ENCODE measurements around the gene CFL1. TPM values are rescaled to one million over a fixed set of nuclear protein-coding genes. Genes with fewer than 3 reads are reported as not detected.
"Not testable (repeated sequence)": the region's sequence is repeated elsewhere in the genome, so short reads cannot be mapped to it uniquely, and the experiment has no call there.

Gene CFL1
- total RNA-seq, result 613 TPM

- peak; percentile 89 to 95 for DNase-seq (ENCODE audit: low spot score in 2 of 2)
- no peak for FAIRE-seq
These were observed at the start of gene CFL1 for GRCh38 chr11:65857853-65858680. Gene CFL1, minus strand, starts transcription at chr11:65858180. Its CDS starts 81 bp downstream, at chr11:65858099.

DNA sequence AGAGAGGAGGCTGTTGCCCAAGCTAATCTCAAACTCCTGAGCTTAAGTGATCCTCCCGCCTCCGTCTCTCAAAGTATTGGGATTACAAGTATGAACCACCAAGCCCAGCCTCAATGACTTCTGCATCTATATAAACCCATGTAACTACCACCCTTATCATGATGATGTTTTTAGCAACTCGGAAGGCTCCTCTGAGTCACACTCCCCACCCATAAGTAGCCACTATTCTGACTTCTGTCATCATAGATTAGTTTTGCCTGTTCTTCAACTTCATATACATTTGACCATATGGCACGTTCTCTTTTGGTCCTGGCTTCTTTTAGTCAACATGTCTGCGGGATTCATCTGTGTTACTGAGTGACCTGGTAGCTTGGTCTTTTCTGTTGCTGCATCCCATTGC, 48.6 kb upstream of the CFL1 start:
- FAIRE-seq (no peak), DNase-seq (ENCODE audit: low spot score in 2 of 2) (no peak)

GRCh38 chr11:65903715-65904114, 45.7 kb upstream of the CFL1 start:
- no peak for FAIRE-seq
- no peak for DNase-seq (ENCODE audit: low spot score in 2 of 2)

DNA sequence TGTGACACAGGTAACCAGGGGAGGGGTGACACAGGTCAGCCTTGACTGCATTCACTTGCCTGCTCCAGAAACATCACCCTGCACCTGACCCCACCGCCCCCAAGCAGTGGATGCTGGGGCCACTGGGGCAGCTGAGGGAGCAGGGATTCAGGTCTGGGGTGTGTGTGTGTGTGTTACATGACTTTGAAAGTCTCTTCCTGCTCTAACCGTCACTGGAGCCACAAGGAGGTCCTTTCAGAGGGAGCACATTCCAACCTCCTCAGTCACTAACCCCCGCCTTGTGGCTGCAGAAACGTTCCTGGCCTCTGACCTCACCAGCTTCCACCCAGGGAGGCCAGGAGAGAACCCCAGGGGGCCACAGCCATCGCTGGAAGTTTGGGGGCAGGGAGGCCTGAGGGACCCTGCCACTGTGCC, 45.1 kb upstream of the CFL1 start:
- DNase-seq (ENCODE audit: low spot score in 2 of 2) (no peak), FAIRE-seq (no peak)

- DNase-seq (ENCODE audit: low spot score in 2 of 2) (no peak), FAIRE-seq (no peak)
These were observed 42.9 kb upstream of the CFL1 start for GRCh38 chr11:65900899-65901180.

GRCh38 chr11:65900125-65900898, 42.3 kb upstream of the CFL1 start, which contains the start of gene FOSL1:
Gene FOSL1, minus strand, starts transcription at chr11:65900388. Its CDS starts 49 bp downstream, at chr11:65900339.
- peak; percentile 76 to 94 for DNase-seq (ENCODE audit: low spot score in 2 of 2)
- FAIRE-seq, result no peak

DNA sequence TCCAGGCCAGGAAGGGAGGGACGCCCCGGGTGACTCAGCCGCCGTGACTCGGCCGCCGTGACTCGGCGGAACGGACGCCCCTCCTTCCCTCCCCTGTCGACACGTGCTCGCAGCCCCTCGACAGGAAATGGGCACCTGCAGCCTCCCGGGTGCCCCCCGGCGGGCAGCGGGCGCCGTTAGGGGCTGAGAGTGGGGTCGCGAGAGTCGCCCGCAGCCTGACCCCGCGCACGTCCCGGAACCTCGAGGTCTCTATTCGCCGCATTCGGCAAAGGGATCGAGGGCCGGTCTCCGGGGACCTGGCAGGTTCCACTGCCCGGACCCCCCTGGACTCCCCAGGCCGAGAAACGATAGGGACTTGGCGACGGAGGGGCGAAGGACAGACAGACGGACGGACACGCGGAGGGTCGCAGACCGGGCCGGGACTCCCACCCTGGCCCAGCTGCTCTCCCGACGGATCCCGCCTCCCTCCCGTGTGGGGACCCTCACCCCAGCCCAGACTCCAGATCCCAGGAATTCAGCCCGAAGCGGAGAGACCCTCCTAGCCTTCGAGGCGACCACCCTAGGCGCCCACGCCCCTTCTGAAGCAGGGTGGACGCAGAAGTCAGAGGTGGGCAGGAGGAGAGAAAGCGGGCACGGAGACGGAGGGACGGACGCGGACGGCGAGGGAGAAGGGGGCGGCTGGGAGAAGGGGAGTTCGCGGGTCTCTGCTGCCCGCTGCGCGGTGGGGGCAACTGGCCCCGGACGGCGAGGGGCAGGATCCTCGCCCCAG, 41.6 kb upstream of the CFL1 start:
- peak in 1 of 2 donors; percentile 77 for DNase-seq (ENCODE audit: low spot score in 2 of 2)

GRCh38 chr11:65898656-65899355, 40.8 kb upstream of the CFL1 start:
- DNase-seq (ENCODE audit: low spot score in 2 of 2) (no peak), FAIRE-seq (no peak)

More for the DNA sequence above, 41.6 kb upstream of the CFL1 start:
- FAIRE-seq, result no peak

DNA sequence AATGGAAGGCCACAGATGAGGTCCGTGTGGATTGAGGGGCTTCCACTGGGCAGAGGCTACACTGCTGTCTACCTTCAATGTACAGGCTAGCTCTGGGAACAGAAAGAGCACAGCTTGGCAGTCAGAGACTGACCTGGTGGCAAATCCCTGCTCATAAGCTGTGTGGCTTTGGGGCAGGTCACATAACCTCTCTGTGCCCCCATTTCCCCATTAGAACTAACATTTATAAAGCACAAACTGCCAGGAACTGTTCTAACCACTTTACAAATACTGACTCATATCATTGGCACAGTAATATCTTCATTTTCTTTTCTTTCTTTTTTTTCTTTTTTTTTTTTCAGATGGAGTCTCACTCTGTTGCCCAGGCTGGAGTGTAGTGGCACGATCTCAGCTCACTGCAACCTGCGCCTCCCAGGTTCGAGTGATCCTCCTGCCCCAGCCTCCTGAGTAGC, 39.1 kb upstream of the CFL1 start:
- FAIRE-seq (no peak), DNase-seq (ENCODE audit: low spot score in 2 of 2) (no peak)

- DNase-seq (ENCODE audit: low spot score in 2 of 2) (no peak), FAIRE-seq (no peak)
These were observed 38.3 kb upstream of the CFL1 start for GRCh38 chr11:65896034-65896999.

GRCh38 chr11:65895482-65895981, 37.6 kb upstream of the CFL1 start:
- FAIRE-seq (no peak), DNase-seq (ENCODE audit: low spot score in 2 of 2) (no peak)

- FAIRE-seq (no peak), DNase-seq (ENCODE audit: low spot score in 2 of 2) (no peak)
These were observed 36.1 kb upstream of the CFL1 start for GRCh38 chr11:65894034-65894591.

DNA sequence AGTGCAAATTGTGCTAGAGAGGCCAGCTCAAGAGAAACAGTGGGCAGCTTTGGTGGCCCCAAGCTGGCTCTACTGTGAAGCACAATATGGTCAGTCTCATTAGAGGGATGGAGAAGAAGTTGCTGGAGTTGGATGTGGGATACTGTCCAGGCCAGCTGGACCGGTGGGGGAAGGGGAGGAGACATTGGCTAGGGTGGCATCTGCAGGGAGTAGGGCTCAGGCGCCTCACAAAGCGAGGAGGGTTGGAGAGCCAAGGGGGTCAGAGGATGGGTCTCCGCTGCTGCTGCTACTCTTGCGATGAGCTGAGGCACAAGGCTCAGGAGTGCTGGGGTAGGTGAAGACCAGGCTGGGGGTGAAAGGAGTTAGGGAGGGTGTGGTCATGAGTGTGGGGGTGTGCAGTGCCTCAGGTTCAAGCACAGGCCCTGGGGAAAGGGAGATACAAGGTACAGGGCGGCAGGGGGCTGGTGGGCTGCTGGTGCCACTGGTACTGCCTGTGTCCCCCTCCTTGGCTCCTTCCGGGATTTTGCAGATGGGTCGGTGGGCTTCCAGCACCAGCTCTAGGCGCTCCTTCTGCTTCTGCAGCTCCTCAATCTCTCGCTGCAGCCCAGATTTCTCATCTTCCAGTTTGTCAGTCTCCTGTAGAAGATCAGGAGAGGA, 34.8 kb upstream of the CFL1 start:
- no peak for FAIRE-seq

DNA sequence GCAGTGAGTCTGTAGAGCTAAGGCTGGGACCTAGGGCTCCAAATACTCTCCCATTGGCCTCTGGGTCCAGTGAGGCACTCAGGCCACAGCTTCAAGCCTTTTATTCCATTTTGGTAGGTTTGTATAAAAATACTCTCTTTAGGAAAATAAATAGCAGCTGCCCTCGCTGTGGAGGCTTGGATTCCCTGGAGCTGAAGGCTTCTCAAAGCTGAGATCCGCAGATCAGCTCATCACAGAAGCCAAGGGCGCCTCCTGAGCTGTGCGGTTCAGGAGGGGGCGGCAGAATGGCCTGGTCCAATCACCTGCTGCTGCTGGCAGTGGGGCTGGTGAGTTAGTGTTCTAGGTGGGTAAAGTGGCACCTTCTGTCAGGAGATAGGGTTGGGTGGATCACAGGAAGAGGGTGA, 34.2 kb upstream of the CFL1 start:
- FAIRE-seq; DNase-seq (ENCODE audit: low spot score in 2 of 2): not testable (repeated sequence)

More for the DNA sequence above, 34.8 kb upstream of the CFL1 start:
- DNase-seq (ENCODE audit: low spot score in 2 of 2), result no peak

GRCh38 chr11:65891219-65892136, 33.5 kb upstream of the CFL1 start:
- DNase-seq (ENCODE audit: low spot score in 2 of 2), result peak in 1 of 2 donors; percentile 59
- no peak for FAIRE-seq

- DNase-seq (ENCODE audit: low spot score in 2 of 2) (peak; percentile 97 to 98), FAIRE-seq (no peak)
These were observed 32.6 kb upstream of the CFL1 start, which contains the start of gene CCDC85B for GRCh38 chr11:65890324-65891218. Gene CCDC85B, plus strand, starts transcription at chr11:65890673. Its CDS starts 111 bp downstream, at chr11:65890784.

All from frontal cortex (tissue), 4 donors.